K562 (cell line): ENCODE measurements around the gene MLKL. TPM values are rescaled to one million over a fixed set of nuclear protein-coding genes. Genes with fewer than 3 reads are reported as not detected.

Experiments used
- ATAC-seq: fragments of 200-7000 bp; cut with Tn5 transposase; 3 replicates; pipeline ENCODE4 v1.9.1; 2020; ENCODE audit warnings: moderate library complexity
- BruUV-seq: library from RNA; stranded (reverse); fragments of 400-500 nt; replicated peaks from 2 replicates; lab custom pipeline; 2021; lab: Mats Ljungman, UMichigan
- CTCF ChIA-PET: fragments of 300-600 bp; formaldehyde crosslinking; extraction: SDS; loops from one replicate; lab custom pipeline; 2021; ENCODE audit warnings: low intra/inter-chr PET ratio; lab: Yijun Ruan, JAX
- POLR2A ChIA-PET: fragments of 300-600, 350-650 bp; sonication (Branson Sonifier 250); formaldehyde crosslinking; extraction: SDS; loops from one replicate; lab custom pipeline; 2021; ENCODE audit warnings: antibody characterized with exemption, inconsistent platforms; lab: Yijun Ruan, JAX
- DNase-seq, 4 experiments: peaks; one replicate each; pipeline versions ENCODE4 v3.0.0 to v3.0.0-alpha.2; 2011 to 2018; ENCODE audit warnings: low spot score in 3 of 4, mixed read lengths in 3 of 4; ENCODE audit errors: extremely low read depth in 1 of 4
- FAIRE-seq: peaks from 2 replicates; lab custom pipeline; 2011; peaks lifted over from hg19 to GRCh38; lab: Jason Lieb, UNC
- H2AFZ ChIP-seq: 2 replicates; pipeline ENCODE4 v1.6.0; 2011; ENCODE audit warnings: low read depth, low read length, control low read depth, inconsistent platforms
- H3K27ac ChIP-seq: fragments of 200-600 bp; 3 replicates; pipeline ENCODE4 v1.8.0; 2011; ENCODE audit warnings: low read depth, mild to moderate bottlenecking, control low read depth, inconsistent platforms, low read length, moderate library complexity, mixed read lengths; ENCODE audit errors: extremely low read depth
- H3K27me3 ChIP-seq, 2 experiments: fragments of 300-600 bp in 1 of 2; 2 replicates in 1 of 2; 3 replicates in 1 of 2; pipeline versions ENCODE4 v1.6.0 to v1.8.0; 2011; ENCODE audit warnings: inconsistent platforms in 2 of 2, low read length in 2 of 2, mild to moderate bottlenecking in 1 of 2, mixed read lengths in 1 of 2, moderate library complexity in 1 of 2; ENCODE audit not compliant: control insufficient read depth in 2 of 2, insufficient read depth in 2 of 2
- H3K36me3 ChIP-seq: fragments of 300-600 bp; 3 replicates; pipeline ENCODE4 v1.8.0; 2011; ENCODE audit warnings: mild to moderate bottlenecking, low read length, inconsistent platforms; ENCODE audit not compliant: control insufficient read depth, insufficient read depth
- H3K4me1 ChIP-seq, 2 experiments: fragments of 200-600 bp in 1 of 2; replicated peaks in 1 of 2; 2 replicates in 1 of 2; 3 replicates in 1 of 2; pipeline versions ENCODE4 v1.5.1 to v1.8.0; 2011; ENCODE audit warnings: inconsistent platforms in 2 of 2, low read length in 2 of 2, mild to moderate bottlenecking in 1 of 2, mixed read lengths in 1 of 2, moderate library complexity in 1 of 2; ENCODE audit not compliant: control insufficient read depth in 2 of 2, insufficient read depth in 2 of 2
- H3K4me2 ChIP-seq: 2 replicates; pipeline ENCODE4 v1.6.1; 2011; ENCODE audit warnings: low read length, control low read depth, inconsistent platforms, mixed read lengths; ENCODE audit not compliant: insufficient read depth
- H3K4me3 ChIP-seq: fragments of 200-600 bp; sonication (generic), shearing (Covaris generic); 2 replicates; pipeline ENCODE4 v1.5.1; 2016; ENCODE audit warnings: control low read depth, inconsistent platforms
- H3K79me2 ChIP-seq: fragments of 200-600 bp; 3 replicates; pipeline ENCODE4 v1.8.0; 2011; ENCODE audit warnings: low read length, inconsistent platforms; ENCODE audit not compliant: control insufficient read depth, insufficient read depth
- H3K9ac ChIP-seq, 2 experiments: 2 replicates each; pipeline versions ENCODE4 v1.6.0 to v1.6.1; 2011; ENCODE audit warnings: low read depth in 2 of 2, low read length in 2 of 2, control low read depth in 1 of 2, inconsistent platforms in 1 of 2, mild to moderate bottlenecking in 1 of 2, mixed read lengths in 1 of 2; ENCODE audit not compliant: insufficient read depth in 1 of 2
- H3K9me1 ChIP-seq: one replicate; pipeline ENCODE4 v1.6.0; 2011; ENCODE audit warnings: inconsistent platforms, mild to moderate bottlenecking, low read length, moderate library complexity; ENCODE audit not compliant: control insufficient read depth, insufficient read depth
- H3K9me3 ChIP-seq: replicated peaks from 2 replicates; pipeline ENCODE4 v1.5.1; 2011; ENCODE audit warnings: low read depth, low read length, inconsistent platforms; ENCODE audit not compliant: control insufficient read depth, insufficient read depth
- H4K20me1 ChIP-seq: replicated peaks from 2 replicates; pipeline ENCODE4 v1.6.1; 2011; ENCODE audit warnings: low read length, inconsistent platforms, mixed read lengths; ENCODE audit not compliant: control insufficient read depth, insufficient read depth
- ARID4B ChIP-seq: sonication (generic); formaldehyde crosslinking; IDR thresholded peaks from 2 replicates; pipeline ENCODE4 v1.8.0; 2022; ENCODE audit warnings: mild to moderate bottlenecking, missing genetic modification reagents
- ELK3 ChIP-seq: fragments of 450-650 bp; formaldehyde crosslinking; IDR thresholded peaks from 2 replicates; pipeline ENCODE4 v1.4.0; 2020; ENCODE audit warnings: mild to moderate bottlenecking
- ETS2 ChIP-seq: IDR thresholded peaks from 2 replicates; pipeline ENCODE4 v1.6.1; 2016; ENCODE audit warnings: borderline replicate concordance, missing genetic modification characterization, mild to moderate bottlenecking, moderate library complexity, missing compliant biosample characterization; ENCODE audit not compliant: poor library complexity, severe bottlenecking
- IRF1 ChIP-seq: sonication (generic); formaldehyde crosslinking; IDR thresholded peaks from 2 replicates; pipeline ENCODE4 v1.8.0; 2022; ENCODE audit warnings: missing genetic modification reagents, mild to moderate bottlenecking, borderline replicate concordance
- POLR2A ChIP-seq: fragments of 450-650 bp; conservative IDR thresholded peaks from 2 replicates; pipeline ENCODE4 v1.6.1; 2016
- SIN3B ChIP-seq: fragments of 450-650 bp; IDR thresholded peaks from 2 replicates; pipeline ENCODE4 v1.6.1; 2017; ENCODE audit warnings: low read depth, mild to moderate bottlenecking, moderate library complexity
- WGBS: fragments of 100-300 bp; shearing (Covaris generic); methylation state at CpG from one replicate; pipeline ENCODE4 v1.1.6; 2016; ENCODE audit warnings: low coverage, mixed read lengths; ENCODE audit not compliant: insufficient coverage; ENCODE audit errors: missing lambda C conversion rate; 5-methylcytosine and 5-hydroxymethylcytosine counted together
- in situ Hi-C: fragments of 300-500 bp; cut with MboI; formaldehyde crosslinking; loops from 4 replicates; pipeline ENCODE4 v1.15.0; 2018; ENCODE audit warnings: inconsistent platforms, mixed read lengths
- intact Hi-C: fragments of 100-400 bp; cut with micrococcal nuclease; formaldehyde crosslinking; loops from 2 replicates; pipeline ENCODE4 v1.14.2; 2022
- polyA plus RNA-seq, 8 experiments: library from polyadenylated mRNA; depleted of rRNA in 4 of 8; stranded (reverse) in 5 of 8; unstranded in 3 of 8; fragments of >200 nt; fragmentation: Nextera tagmentation in 2 of 8; fragmentation: Illumina TruSeq in 1 of 8; extraction: Ambion mirVana in 2 of 8; extraction: Trizol in 1 of 8; gene quantifications; 2 replicates each; pipeline versions ENCODE4 v1.2.1 to v1.2.3, GENCODE V29; 2011 to 2014; ENCODE audit warnings: inconsistent platforms in 1 of 8, missing spikeins in 1 of 8
- total RNA-seq, 7 experiments: library from RNA; depleted of rRNA in 6 of 7; stranded (reverse); fragments of >200 nt in 6 of 7; fragmentation: Illumina TruSeq in 2 of 7; extraction: Trizol in 2 of 7; gene quantifications; 2 replicates each; pipeline versions ENCODE4 v1.2.1 to v1.2.3, GENCODE V29; 2011 to 2021; ENCODE audit warnings: low replicate concordance in 1 of 7
- TF ChIP-seq, protein P1 (sequence below): fragments of 450-650 bp; IDR thresholded peaks from 2 replicates; pipeline ENCODE4 v1.6.1; 2016; ENCODE audit warnings: missing biosample characterization, missing genetic modification characterization

MLKL gene
- total and polyA plus RNA-seq, 9 of the 15 experiments (the other 6 are each of a cell fraction or from before 2014, with no cell fraction given): 1.6 to 6.1 (median 4.8) TPM

GRCh38 chr16:74695450-74696422, 4.9 kb downstream of the MLKL start:
- ChIA-PET CTCF (interaction anchor here (0.7 kb wide), 1 partner anchor 168 kb away, joined by 3 read pairs; no protein-coding TSS in a partner anchor), POLR2A (interaction anchor here (1.0 to 2.2 kb wide), 5 partner anchors 10 to 40 kb away, joined by 3 to 10 read pairs (median 7); partner anchors contain the start of gene RFWD3)
- peak overlapping the region; percentile 28; the same call in 1 of the 3 replicates for H3K27ac ChIP-seq
- H2AFZ ChIP-seq: peak overlapping the region; percentile 87
- FAIRE-seq (peak; percentile 97), ATAC-seq (peak; percentile 98), DNase-seq (peak; percentile 94 to 95 (median 95))
- in situ Hi-C loops (no loop called here), intact Hi-C loops (no loop called here)
- no peaks in the 10 kb centered on the region for H3K9me1 ChIP-seq
- H3K36me3 ChIP-seq: no peaks in the 10 kb centered on the region
- H3K9ac ChIP-seq: peak overlapping the region; percentile 48 to 64; a peak in 3 of 4 replicates
- peak overlapping the region; percentile 79 for H3K4me2 ChIP-seq
- BruUV-seq: no TSS peak
- peak overlapping the region; percentile 27 for H3K4me3 ChIP-seq
- no peaks in the 10 kb centered on the region for H4K20me1 ChIP-seq
- H3K9me3 ChIP-seq: no peaks in the 10 kb centered on the region
- 20% methylated on average over 19 of the region's 19 CpGs for WGBS
- H3K4me1 ChIP-seq: peaks cover 6 to 8% of the 10 kb centered on the region in 2 experiments; a peak in 4 of 5 replicates
- H3K79me2 ChIP-seq: no peaks in the 10 kb centered on the region; the same call in 2 of the 3 replicates
- no peaks in the 10 kb centered on the region for H3K27me3 ChIP-seq
- TF ChIP-seq, protein P1, sequence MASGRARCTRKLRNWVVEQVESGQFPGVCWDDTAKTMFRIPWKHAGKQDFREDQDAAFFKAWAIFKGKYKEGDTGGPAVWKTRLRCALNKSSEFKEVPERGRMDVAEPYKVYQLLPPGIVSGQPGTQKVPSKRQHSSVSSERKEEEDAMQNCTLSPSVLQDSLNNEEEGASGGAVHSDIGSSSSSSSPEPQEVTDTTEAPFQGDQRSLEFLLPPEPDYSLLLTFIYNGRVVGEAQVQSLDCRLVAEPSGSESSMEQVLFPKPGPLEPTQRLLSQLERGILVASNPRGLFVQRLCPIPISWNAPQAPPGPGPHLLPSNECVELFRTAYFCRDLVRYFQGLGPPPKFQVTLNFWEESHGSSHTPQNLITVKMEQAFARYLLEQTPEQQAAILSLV (tag): no peak
- TF ChIP-seq POLR2A: peak; percentile 78
- no peak for TF ChIP-seq ETS2 (tag)
- TF ChIP-seq IRF1 (CRISPR knock-in tag): no peak
- TF ChIP-seq ELK3 (CRISPR knock-in tag): no peak
- no peak for TF ChIP-seq SIN3B
- no peak for TF ChIP-seq ARID4B (CRISPR knock-in tag)
